GM18499 (cell line): ENCODE results near the gene KCTD1.
A peak's percentile ranks its signal among the peaks of the same experiment; 100 is the strongest.
"Not testable (repeated sequence)": the region's sequence is repeated elsewhere in the genome, so short reads cannot be mapped to it uniquely, and the experiment has no call there.

ENCODE experiments used
- ATAC-seq: cut with Tn5 transposase; IDR thresholded peaks from one replicate; pipeline ENCODE4 v1.9.1; 2021; ENCODE audit warnings: moderate number of reproducible peaks; ENCODE audit not compliant: insufficient read depth, unreplicated experiment

The KCTD1 gene

GRCh38 chr18:26461405-26461804, 86.9 kb downstream of the KCTD1 start:
- no peak for ATAC-seq

- ATAC-seq, result peak; percentile 69
Measured at GRCh38 chr18:26460449-26461091, 87.8 kb downstream of the KCTD1 start.

- no peak for ATAC-seq
Measured at GRCh38 chr18:26459884-26460283, 88.5 kb downstream of the KCTD1 start.

GRCh38 chr18:26459340-26459739, 89.0 kb downstream of the KCTD1 start:
- no peak for ATAC-seq

- ATAC-seq, result peak; percentile 40
Measured at GRCh38 chr18:26458526-26459232, 89.7 kb downstream of the KCTD1 start.

GRCh38 chr18:26457611-26458353, 90.6 kb downstream of the KCTD1 start:
- no peak for ATAC-seq

GRCh38 chr18:26457195-26457594, 91.2 kb downstream of the KCTD1 start:
- no peak for ATAC-seq

GRCh38 chr18:26456070-26456491, 92.3 kb downstream of the KCTD1 start:
- ATAC-seq, result no peak

- no peak for ATAC-seq
Measured at GRCh38 chr18:26455639-26456038, 92.7 kb downstream of the KCTD1 start.

- ATAC-seq, result no peak
Measured at GRCh38 chr18:26454616-26455015, 93.7 kb downstream of the KCTD1 start.

GRCh38 chr18:26454192-26454591, 94.2 kb downstream of the KCTD1 start:
- no peak for ATAC-seq

- ATAC-seq, result no peak
Measured at GRCh38 chr18:26453386-26453901, 94.9 kb downstream of the KCTD1 start.

GRCh38 chr18:26450989-26451682, 97.2 kb downstream of the KCTD1 start:
- ATAC-seq, result no peak

GRCh38 chr18:26448714-26449159, 99.6 kb downstream of the KCTD1 start:
- peak; percentile 49 for ATAC-seq

- no peak for ATAC-seq
Measured at GRCh38 chr18:26443853-26444252, 104.5 kb downstream of the KCTD1 start.

- no peak for ATAC-seq
Measured at GRCh38 chr18:26442126-26442525, 106.2 kb downstream of the KCTD1 start.

- ATAC-seq, result no peak
Measured at GRCh38 chr18:26440644-26441043, 107.7 kb downstream of the KCTD1 start.

- ATAC-seq, result no peak
Measured at GRCh38 chr18:26439537-26439936, 108.8 kb downstream of the KCTD1 start.

GRCh38 chr18:26438980-26439379, 109.4 kb downstream of the KCTD1 start:
- ATAC-seq, result peak; percentile 99

- not testable (repeated sequence) for ATAC-seq
Measured at GRCh38 chr18:26437634-26438033, 110.7 kb downstream of the KCTD1 start.
